Mesodermal cell (in vitro differentiated cells): Measurements from ENCODE around the gene SETD2.
"Not testable (repeated sequence)": the region's sequence is repeated elsewhere in the genome, so short reads cannot be mapped to it uniquely, and the experiment has no call there.

ENCODE experiments used
- H3K27ac ChIP-seq: 2 replicates; pipeline ENCODE4 v1.7.0; 2013; ENCODE audit warnings: mild to moderate bottlenecking, low read depth, low read length, moderate library complexity; ENCODE audit not compliant: severe bottlenecking
- H3K36me3 ChIP-seq: 2 replicates; pipeline ENCODE4 v1.7.1; 2013; ENCODE audit warnings: mild to moderate bottlenecking, low read length, moderate library complexity; ENCODE audit not compliant: control insufficient read depth, insufficient read depth
- H3K4me1 ChIP-seq: one replicate; pipeline ENCODE4 v1.7.1; 2013; ENCODE audit warnings: mild to moderate bottlenecking, low read length; ENCODE audit not compliant: insufficient read depth, control insufficient read depth, poor library complexity, severe bottlenecking
- H3K4me3 ChIP-seq: 2 replicates; pipeline ENCODE4 v1.7.0; 2013; ENCODE audit warnings: low read length, control low read depth, mild to moderate bottlenecking; ENCODE audit not compliant: insufficient read depth, poor library complexity, severe bottlenecking; ENCODE audit errors: extremely low read depth
- H3K9me3 ChIP-seq: 2 replicates; pipeline ENCODE4 v1.7.1; 2013; ENCODE audit warnings: mild to moderate bottlenecking, low read length, moderate library complexity; ENCODE audit not compliant: control insufficient read depth
- WGBS, 2 experiments: methylation state at CpG; one replicate each; pipeline ENCODE4 v1.1.5; 2013; ENCODE audit warnings: missing lambda C conversion rate in 2 of 2; ENCODE audit not compliant: insufficient coverage in 2 of 2; 5-methylcytosine and 5-hydroxymethylcytosine counted together

Gene SETD2

GRCh38 chr3:47149339-47149933, 14.5 kb downstream of the SETD2 start:
- no CpG with 5 or more reads among the region's 2 CpGs for WGBS, 2 experiments
- Histone ChIP-seq H3K27ac (no peak overlapping the region), H3K36me3 (peaks cover 10% of the 10 kb centered on the region), H3K4me1 (no peaks in the 10 kb centered on the region), H3K9me3 (no peaks in the 10 kb centered on the region), H3K4me3 (no peak overlapping the region)

- no peak overlapping the region for H3K27ac ChIP-seq
- no peak overlapping the region for H3K4me3 ChIP-seq
- WGBS, 2 experiments: 83 to 100% methylated on average over 1 of the region's 1 CpG
- H3K36me3 ChIP-seq: peaks cover 12% of the 10 kb centered on the region
- H3K9me3 ChIP-seq: no peaks in the 10 kb centered on the region
- H3K4me1 ChIP-seq: no peaks in the 10 kb centered on the region
Observed at GRCh38 chr3:47145272-47145671, 18.6 kb downstream of the SETD2 start.

DNA sequence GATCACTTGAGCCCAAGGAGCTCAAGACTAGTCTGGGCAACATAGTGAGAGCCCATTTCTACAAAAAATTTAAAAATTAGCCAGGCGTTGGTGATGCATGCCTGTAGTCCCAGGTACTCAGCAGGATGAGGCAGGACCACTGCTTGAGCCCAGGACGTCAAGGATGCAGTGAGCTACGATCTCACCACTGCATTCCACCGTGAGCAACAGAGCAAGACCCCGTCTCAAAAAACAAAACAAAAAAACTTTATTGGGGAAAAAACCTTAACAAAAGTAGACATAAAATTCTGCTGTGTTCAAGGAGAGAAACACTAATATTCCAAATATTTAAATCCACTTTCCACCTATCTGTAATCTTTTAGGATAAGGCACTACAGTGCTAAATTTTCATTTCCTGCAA, 20.8 kb downstream of the SETD2 start:
- Histone ChIP-seq H3K36me3 (peaks cover 12% of the 10 kb centered on the region), H3K4me1 (no peaks in the 10 kb centered on the region), H3K9me3 (no peaks in the 10 kb centered on the region), H3K4me3 (no peak overlapping the region), H3K27ac (no peak overlapping the region)
- WGBS, 2 experiments: 84 to 86% methylated on average over 3 of the region's 5 CpGs

DNA sequence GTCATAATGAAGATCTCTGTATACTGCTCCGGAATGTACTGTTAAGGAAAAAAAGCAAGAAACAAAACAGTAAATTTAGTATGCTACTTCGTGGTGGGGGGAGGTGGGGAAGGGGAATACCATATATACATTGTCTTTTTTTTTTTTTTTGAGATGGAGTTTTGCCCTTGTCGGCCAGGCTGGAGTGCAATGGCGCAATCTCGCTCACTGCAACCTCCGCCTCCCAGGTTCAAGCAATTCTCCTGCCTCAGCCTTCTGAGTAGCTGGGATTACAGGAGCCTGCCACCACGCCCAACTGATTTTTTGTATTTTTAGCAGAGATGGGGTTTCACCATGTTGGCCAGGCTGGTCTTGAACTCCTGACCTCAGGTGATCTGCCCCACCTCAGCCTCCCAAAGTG, 21.4 kb downstream of the SETD2 start:
- H3K36me3 ChIP-seq: peaks cover 12% of the 10 kb centered on the region
- not testable (repeated sequence) for H3K9me3 ChIP-seq, H3K4me1 ChIP-seq, H3K4me3 ChIP-seq, H3K27ac ChIP-seq
- WGBS, 2 experiments: 100% methylated on average over 5 of the region's 7 CpGs

DNA sequence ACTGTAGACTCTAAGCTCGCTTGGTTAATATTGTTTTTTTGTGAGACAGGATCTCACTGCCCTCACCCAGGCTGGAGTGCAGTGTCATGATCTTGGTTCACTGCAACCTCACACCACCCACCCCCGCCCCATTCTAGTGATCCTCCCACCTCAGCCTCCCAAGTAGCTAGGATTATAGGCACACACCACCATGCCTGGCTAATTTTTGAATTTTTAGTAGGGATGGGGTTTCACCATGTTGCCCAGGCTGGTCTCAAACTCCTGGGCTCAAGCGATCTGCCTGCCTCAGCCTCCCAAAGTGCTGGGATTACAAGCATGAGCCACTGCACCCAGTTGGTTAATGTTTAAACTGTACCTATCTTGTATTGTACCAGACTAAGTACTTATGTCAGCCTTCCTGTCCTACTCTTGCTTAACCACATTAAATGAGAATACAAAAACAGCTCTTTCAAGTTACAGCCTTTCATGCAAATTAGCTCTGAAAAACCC, 22.9 kb downstream of the SETD2 start:
- H3K36me3 ChIP-seq: peaks cover 12% of the 10 kb centered on the region
- 83 to 100% methylated on average over 1 to 2 of the region's 3 CpGs for WGBS, 2 experiments
- H3K4me3 ChIP-seq, H3K4me1 ChIP-seq, H3K9me3 ChIP-seq, H3K27ac ChIP-seq: not testable (repeated sequence)

- H3K4me3 ChIP-seq, H3K27ac ChIP-seq, H3K9me3 ChIP-seq, H3K36me3 ChIP-seq, H3K4me1 ChIP-seq: not testable (repeated sequence)
- WGBS, 2 experiments: 100% methylated on average over 1 to 2 of the region's 7 CpGs
Observed at GRCh38 chr3:47140553-47140952, 23.4 kb downstream of the SETD2 start.

DNA sequence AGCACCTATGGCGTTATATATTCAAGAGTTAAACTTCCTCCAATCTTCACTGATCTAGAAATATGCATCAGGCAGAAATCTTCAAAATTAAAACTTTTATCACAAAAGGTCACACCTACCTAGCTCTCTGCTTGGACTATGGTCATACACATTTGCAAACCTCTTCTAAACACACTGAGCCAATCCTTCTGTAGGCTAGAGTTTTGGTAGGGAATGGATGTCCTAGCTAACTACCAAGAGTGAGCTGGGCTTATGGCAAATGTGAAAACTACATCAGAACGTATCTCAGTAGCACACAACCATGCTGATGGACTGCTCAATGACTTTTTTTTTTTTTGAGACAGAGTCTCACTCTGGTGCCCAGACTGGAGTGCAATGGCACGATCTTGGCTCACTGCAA, 29.6 kb downstream of the SETD2 start:
- Histone ChIP-seq H3K9me3 (no peaks in the 10 kb centered on the region), H3K4me1 (no peaks in the 10 kb centered on the region), H3K4me3 (no peak overlapping the region), H3K27ac (no peak overlapping the region), H3K36me3 (peaks cover 5% of the 10 kb centered on the region)
- WGBS, 2 experiments: 95 to 100% methylated on average over 2 to 3 of the region's 3 CpGs

GRCh38 chr3:47133641-47134040, 30.3 kb downstream of the SETD2 start:
- H3K9me3 ChIP-seq: no peaks in the 10 kb centered on the region
- H3K4me3 ChIP-seq: no peak overlapping the region
- WGBS, 2 experiments: 95 to 100% methylated on average over 2 of the region's 3 CpGs
- H3K36me3 ChIP-seq: peaks cover 5% of the 10 kb centered on the region
- no peaks in the 10 kb centered on the region for H3K4me1 ChIP-seq
- no peak overlapping the region for H3K27ac ChIP-seq

- Histone ChIP-seq H3K4me1 (no peaks in the 10 kb centered on the region), H3K36me3 (peaks cover 7% of the 10 kb centered on the region), H3K4me3 (no peak overlapping the region), H3K27ac (no peak overlapping the region), H3K9me3 (no peaks in the 10 kb centered on the region)
- no CpG with 5 or more reads among the region's 2 CpGs for WGBS, 2 experiments
Observed at GRCh38 chr3:47130557-47130956, 33.4 kb downstream of the SETD2 start.

GRCh38 chr3:47128137-47128536, 35.8 kb downstream of the SETD2 start:
- Histone ChIP-seq H3K27ac (no peak overlapping the region), H3K4me1 (no peaks in the 10 kb centered on the region), H3K9me3 (no peaks in the 10 kb centered on the region), H3K36me3 (peaks cover 26% of the 10 kb centered on the region), H3K4me3 (no peak overlapping the region)
- WGBS, 2 experiments: 92 to 96% methylated on average over 3 to 4 of the region's 4 CpGs

GRCh38 chr3:47123857-47124256, 40.1 kb downstream of the SETD2 start:
- Histone ChIP-seq H3K4me1 (no peaks in the 10 kb centered on the region), H3K4me3 (no peak overlapping the region), H3K9me3 (no peaks in the 10 kb centered on the region), H3K27ac (no peak overlapping the region), H3K36me3 (peaks cover 60% of the 10 kb centered on the region)
- 100% methylated on average over 3 of the region's 3 CpGs for WGBS, 2 experiments
